H9 (cell line): ENCODE measurements around the gene SLC36A4. TPM values are rescaled to one million over a fixed set of nuclear protein-coding genes. Genes with fewer than 3 reads are reported as not detected.

Experiments
- DNase-seq: peaks from one replicate; pipeline ENCODE4 v3.0.0-alpha.2; 2017
- H2AFZ ChIP-seq: one replicate; pipeline ENCODE4 v1.6.1; 2013; ENCODE audit warnings: mild to moderate bottlenecking, low read length, control low read depth, moderate library complexity
- H2AK5ac ChIP-seq: 2 replicates; pipeline ENCODE4 v1.6.1; 2013; ENCODE audit warnings: low read length, control low read depth, mixed read lengths; ENCODE audit not compliant: insufficient read length
- H2BK120ac ChIP-seq: one replicate; pipeline ENCODE4 v1.6.1; 2013; ENCODE audit warnings: low read depth, mild to moderate bottlenecking, low read length, control low read depth, inconsistent platforms; ENCODE audit not compliant: poor library complexity, severe bottlenecking
- H2BK12ac ChIP-seq: 2 replicates; pipeline ENCODE4 v1.6.1; 2013; ENCODE audit warnings: low read length, control low read depth, mixed read lengths, low read depth; ENCODE audit not compliant: insufficient read length
- H2BK15ac ChIP-seq: 2 replicates; pipeline ENCODE4 v1.6.1; 2013; ENCODE audit warnings: low read depth, low read length, control low read depth
- H2BK20ac ChIP-seq: one replicate; pipeline ENCODE4 v1.6.1; 2013; ENCODE audit warnings: low read depth, mild to moderate bottlenecking, low read length, control low read depth, inconsistent platforms; ENCODE audit not compliant: poor library complexity, severe bottlenecking
- H2BK5ac ChIP-seq: 2 replicates; pipeline ENCODE4 v1.6.1; 2013; ENCODE audit warnings: low read length, control low read depth, mixed read lengths; ENCODE audit not compliant: insufficient read length
- H3K14ac ChIP-seq: 2 replicates; pipeline ENCODE4 v1.6.1; 2013; ENCODE audit warnings: low read length, control low read depth; ENCODE audit not compliant: insufficient read depth
- H3K18ac ChIP-seq: 2 replicates; pipeline ENCODE4 v1.6.1; 2013; ENCODE audit warnings: low read depth, mild to moderate bottlenecking, mixed read lengths, low read length, control low read depth; ENCODE audit not compliant: insufficient read length
- H3K23ac ChIP-seq: 2 replicates; pipeline ENCODE4 v1.6.1; 2013; ENCODE audit warnings: low read length, control low read depth, mixed read lengths, low read depth; ENCODE audit not compliant: insufficient read length
- H3K23me2 ChIP-seq: 2 replicates; pipeline ENCODE4 v1.6.1; 2013; ENCODE audit warnings: low read depth, mild to moderate bottlenecking, mixed read lengths, low read length, control low read depth; ENCODE audit not compliant: insufficient read length, poor library complexity, severe bottlenecking
- H3K27ac ChIP-seq: 2 replicates; pipeline ENCODE4 v1.5.1; 2013; ENCODE audit warnings: low read length, control low read depth, mixed read lengths, low read depth; ENCODE audit not compliant: insufficient read length
- H3K27me3 ChIP-seq: 2 replicates; pipeline ENCODE4 v1.6.1; 2013; ENCODE audit warnings: low read length, control low read depth, inconsistent platforms; ENCODE audit not compliant: insufficient read depth
- H3K4ac ChIP-seq: 2 replicates; pipeline ENCODE4 v1.6.1; 2013; ENCODE audit warnings: low read depth, mild to moderate bottlenecking, control low read depth, inconsistent platforms, low read length, moderate library complexity
- H3K4me1 ChIP-seq: 2 replicates; pipeline ENCODE4 v1.6.1; 2013; ENCODE audit warnings: low read length, control low read depth, inconsistent platforms; ENCODE audit not compliant: insufficient read depth
- H3K4me2 ChIP-seq: 2 replicates; pipeline ENCODE4 v1.6.1; 2013; ENCODE audit warnings: low read length, control low read depth, mixed read lengths; ENCODE audit not compliant: insufficient read length, insufficient read depth
- H3K56ac ChIP-seq: 2 replicates; pipeline ENCODE4 v1.6.1; 2013; ENCODE audit warnings: low read depth, mild to moderate bottlenecking, mixed read lengths, low read length, control low read depth; ENCODE audit not compliant: insufficient read length
- H3K79me1 ChIP-seq: 2 replicates; pipeline ENCODE4 v1.6.1; 2013; ENCODE audit warnings: low read depth, mild to moderate bottlenecking, moderate library complexity, low read length, control low read depth, inconsistent platforms; ENCODE audit not compliant: insufficient read depth, poor library complexity, severe bottlenecking
- H3K79me2 ChIP-seq: 2 replicates; pipeline ENCODE4 v1.6.1; 2013; ENCODE audit warnings: low read length, control low read depth, inconsistent platforms; ENCODE audit not compliant: insufficient read depth
- H3K9ac ChIP-seq: 2 replicates; pipeline ENCODE4 v1.6.1; 2013; ENCODE audit warnings: low read length, control low read depth, mixed read lengths; ENCODE audit not compliant: insufficient read length; ENCODE audit errors: extremely low read depth
- H3K9me3 ChIP-seq: one replicate; pipeline ENCODE4 v1.6.1; 2013; ENCODE audit warnings: low read depth, low read length, inconsistent platforms; ENCODE audit not compliant: control insufficient read depth
- H3T11ph ChIP-seq: one replicate; pipeline ENCODE4 v1.6.1; 2013; ENCODE audit warnings: mild to moderate bottlenecking, low read length, control low read depth, inconsistent platforms
- H4K20me1 ChIP-seq: one replicate; pipeline ENCODE4 v1.6.1; 2013; ENCODE audit not compliant: control insufficient read depth, insufficient read length, insufficient read depth
- H4K5ac ChIP-seq: 2 replicates; pipeline ENCODE4 v1.6.1; 2013; ENCODE audit warnings: low read depth, mild to moderate bottlenecking, mixed read lengths, low read length, control low read depth; ENCODE audit not compliant: insufficient read length
- H4K8ac ChIP-seq: replicated peaks from 2 replicates; pipeline ENCODE4 v1.6.1; 2013; ENCODE audit warnings: low read length, control low read depth, mixed read lengths, low read depth; ENCODE audit not compliant: insufficient read length
- H4K91ac ChIP-seq: 2 replicates; pipeline ENCODE4 v1.6.1; 2013; ENCODE audit warnings: low read depth, mild to moderate bottlenecking, moderate library complexity, mixed read lengths, low read length, control low read depth; ENCODE audit not compliant: insufficient read length
- H3K27ac Mint-ChIP-seq, 3 experiments: 2 replicates in 2 of 3; 3 replicates in 1 of 3; pipeline ENCODE4 v1.8.0; 2020 to 2021; ENCODE audit warnings: mixed read lengths in 3 of 3, mild to moderate bottlenecking in 1 of 3, moderate library complexity in 1 of 3
- H3K27me3 Mint-ChIP-seq: 2 replicates; pipeline ENCODE4 v1.8.0; 2021; ENCODE audit warnings: low read depth, mild to moderate bottlenecking, moderate library complexity, mixed read lengths
- H3K36me3 Mint-ChIP-seq, 3 experiments: 2 replicates in 2 of 3; 3 replicates in 1 of 3; pipeline ENCODE4 v1.8.0; 2020 to 2021; ENCODE audit warnings: low read depth in 3 of 3, mixed read lengths in 3 of 3; ENCODE audit not compliant: insufficient read depth in 1 of 3
- H3K4me1 Mint-ChIP-seq, 2 experiments: 2 replicates each; pipeline ENCODE4 v1.8.0; 2020; ENCODE audit warnings: mixed read lengths in 2 of 2
- H3K4me3 Mint-ChIP-seq, 2 experiments: 2 replicates in 1 of 2; 3 replicates in 1 of 2; pipeline ENCODE4 v1.8.0; 2020 to 2021; ENCODE audit warnings: mild to moderate bottlenecking in 2 of 2, mixed read lengths in 2 of 2, moderate library complexity in 1 of 2
- H3K9me3 Mint-ChIP-seq, 2 experiments: 2 replicates in 1 of 2; 3 replicates in 1 of 2; pipeline ENCODE4 v1.8.0; 2020; ENCODE audit warnings: mild to moderate bottlenecking in 2 of 2, mixed read lengths in 2 of 2, moderate library complexity in 1 of 2
- CTCF ChIP-seq: fragments of 200-600 bp; sonication (generic); conservative IDR thresholded peaks from 3 replicates; pipeline ENCODE4 v1.8.0; 2021; ENCODE audit warnings: antibody characterized with exemption, mild to moderate bottlenecking
- WGBS: extraction: QIAGEN DNeasy Blood & Tissue Kit; methylation state at CpG from one replicate; pipeline ENCODE4 v1.1.7; 2013; ENCODE audit warnings: missing lambda C conversion rate, low lambda C conversion rate, mixed read lengths; ENCODE audit not compliant: insufficient read length; ENCODE audit errors: extremely low coverage; 5-methylcytosine and 5-hydroxymethylcytosine counted together
- total RNA-seq: library from RNA; stranded (reverse); gene quantifications from 2 replicates; pipeline ENCODE4 v1.2.1, GENCODE V29; 2021

Gene SLC36A4
- total RNA-seq, 1 experiment from 2014 or later, result 33.3 TPM

DNA sequence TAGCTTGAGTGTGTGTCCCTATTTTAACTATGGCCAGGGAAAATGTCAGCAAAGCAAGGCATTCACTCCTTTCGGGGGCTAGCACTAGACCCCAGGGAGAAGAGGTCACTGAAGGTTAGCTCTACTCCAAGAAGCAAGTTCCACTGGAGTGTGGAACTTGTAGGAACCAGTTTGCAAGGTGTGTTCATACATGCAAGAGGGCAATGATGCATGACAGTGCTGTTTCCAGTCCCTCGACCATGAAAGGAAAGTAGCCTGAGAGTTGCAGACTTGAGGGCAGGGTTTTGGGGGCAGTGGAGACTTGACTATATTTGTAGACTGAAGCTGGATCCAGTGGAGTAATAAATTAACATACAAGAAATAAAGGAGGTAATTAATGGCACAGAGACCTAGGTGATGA lies 21.6 kb upstream of the SLC36A4 start:
- H3K9me3 Mint-ChIP-seq, result no peaks in the 10 kb centered on the region
- Histone ChIP-seq H4K5ac (no peak overlapping the region), H4K8ac (no peak overlapping the region), H3K23me2 (no peaks in the 10 kb centered on the region), H2BK12ac (no peak overlapping the region), H3K9me3 (no peaks in the 10 kb centered on the region), H3K9ac (no peak overlapping the region), H3K27ac (no peak overlapping the region), H3K79me2 (no peaks in the 10 kb centered on the region), H2BK120ac (no peak overlapping the region), H3T11ph (no peak overlapping the region), H3K4me2 (no peak overlapping the region), H3K79me1 (no peaks in the 10 kb centered on the region), H2BK5ac (no peak overlapping the region), H2AK5ac (no peak overlapping the region), H2AFZ (no peak overlapping the region), H3K56ac (no peak overlapping the region), H3K23ac (no peak overlapping the region), H4K20me1 (no peaks in the 10 kb centered on the region), H3K4ac (no peak overlapping the region), H3K14ac (no peak overlapping the region), H4K91ac (no peak overlapping the region), H3K4me1 (no peaks in the 10 kb centered on the region), H2BK15ac (no peak overlapping the region), H3K18ac (no peak overlapping the region), H3K27me3 (no peaks in the 10 kb centered on the region; the same call in 1 of the 2 replicates), H2BK20ac (no peak overlapping the region)
- DNase-seq, result no peak
- no peak for TF ChIP-seq CTCF
- no peaks in the 10 kb centered on the region for H3K36me3 Mint-ChIP-seq
- H3K27ac Mint-ChIP-seq, result no peak overlapping the region
- H3K4me1 Mint-ChIP-seq, result peaks cover 4% of the 10 kb centered on the region in 2 experiments; a peak in 3 of 4 replicates
- H3K4me3 Mint-ChIP-seq, result no peak overlapping the region
- WGBS, result no CpG with 5 or more reads among the region's 2 CpGs
- 0 out of 2 replicates have a peak, but pooled peaks cover 1% of the 10 kb centered on the region for H3K27me3 Mint-ChIP-seq
